Endothelial cell of umbilical vein (primary cell): ENCODE measurements around the gene SSR4.

ENCODE experiments used
- CTCF ChIP-seq, 2 donors: IDR thresholded peaks; 1 replicate in 1 of 2; 2 replicates in 1 of 2; pipeline ENCODE4 v1.5.1; 2011; ENCODE audit warnings: low read length in 2 of 2, mild to moderate bottlenecking in 2 of 2, moderate library complexity in 2 of 2, control low read depth in 1 of 2, inconsistent platforms in 1 of 2, low read depth in 1 of 2; ENCODE audit not compliant: insufficient read depth in 1 of 2; ENCODE audit errors: extremely low read depth in 1 of 2
- EZH2 ChIP-seq: IDR thresholded peaks from 2 replicates; pipeline ENCODE4 v1.6.1; 2012; ENCODE audit warnings: borderline replicate concordance, low read depth, mild to moderate bottlenecking, moderate library complexity, low read length, inconsistent platforms; ENCODE audit not compliant: severe bottlenecking

- TF ChIP-seq CTCF (IDR thresholded peaks at IDR 0.05; ENCODE audit: extremely low read depth in 1 of 2, insufficient read depth in 1 of 2, low read depth in 1 of 2, low read length in 2 of 2) (no peak), EZH2 (no peak)
Observed at GRCh38 chrX:153750127-153750774, 44.2 kb upstream of the SSR4 start.
